GM18868 (cell line): ENCODE results near the gene PITX3.
"Not testable (repeated sequence)": the region's sequence is repeated elsewhere in the genome, so short reads cannot be mapped to it uniquely, and the experiment has no call there.

Source experiments
- ATAC-seq: cut with Tn5 transposase; IDR thresholded peaks from one replicate; pipeline ENCODE4 v1.9.1; 2021; ENCODE audit warnings: mild to moderate bottlenecking, moderate library complexity; ENCODE audit not compliant: unreplicated experiment

PITX3 gene

GRCh38 chr10:102229810-102230263 is 11.5 kb downstream of the PITX3 start:
- ATAC-seq = no peak

- no peak for ATAC-seq
Observed at GRCh38 chr10:102227050-102227449, 14.3 kb downstream of the PITX3 start.

- no peak for ATAC-seq
Observed at GRCh38 chr10:102226542-102226870, 14.8 kb downstream of the PITX3 start.

GRCh38 chr10:102225646-102226541 is 15.4 kb downstream of the PITX3 start, which contains the start of gene ELOVL3:
ELOVL3 (plus strand) TSS chr10:102226299; CDS start chr10:102226549, 250 bp downstream.
- peak; percentile 86 for ATAC-seq

GRCh38 chr10:102222797-102223196 is 18.5 kb downstream of the PITX3 start:
- ATAC-seq = no peak

- ATAC-seq = no peak
Observed at GRCh38 chr10:102220612-102221011, 20.7 kb downstream of the PITX3 start.

GRCh38 chr10:102219370-102219769 is 21.9 kb downstream of the PITX3 start:
- ATAC-seq = no peak

- not testable (repeated sequence) for ATAC-seq
Observed at GRCh38 chr10:102213599-102213998, 27.7 kb downstream of the PITX3 start.

GRCh38 chr10:102211615-102212299 is 29.6 kb downstream of the PITX3 start:
- no peak for ATAC-seq

GRCh38 chr10:102208311-102209035 is 32.8 kb downstream of the PITX3 start:
- ATAC-seq = no peak

- no peak for ATAC-seq
Observed at GRCh38 chr10:102202386-102202785, 38.9 kb downstream of the PITX3 start.

- no peak for ATAC-seq
Observed at GRCh38 chr10:102200751-102201640, 40.3 kb downstream of the PITX3 start.

GRCh38 chr10:102198027-102198426 is 43.3 kb downstream of the PITX3 start:
- ATAC-seq = no peak

- no peak for ATAC-seq
Observed at GRCh38 chr10:102196893-102197292, 44.4 kb downstream of the PITX3 start.

GRCh38 chr10:102195296-102195870 is 45.9 kb downstream of the PITX3 start:
- no peak for ATAC-seq

GRCh38 chr10:102191956-102192355 is 49.4 kb downstream of the PITX3 start:
- no peak for ATAC-seq

GRCh38 chr10:102188941-102189898 is 52.1 kb downstream of the PITX3 start:
- not testable (repeated sequence) for ATAC-seq

- ATAC-seq = no peak
Observed at GRCh38 chr10:102188298-102188940, 52.9 kb downstream of the PITX3 start.
